OCI-LY7 (cell line): ENCODE results near the gene SYT4. TPM values are rescaled to one million over a fixed set of nuclear protein-coding genes. Genes with fewer than 3 reads are reported as not detected.

Experiments
- Bru-seq: library from RNA; stranded (reverse); fragments of 400-500 nt; gene quantifications from one replicate; lab custom pipeline; 2021; lab: Mats Ljungman, UMichigan
- BruChase-seq, 2 experiments: library from RNA; stranded (reverse); fragments of 400-500 nt; gene quantifications; one replicate each; lab custom pipeline; 2021; lab: Mats Ljungman, UMichigan
- BruUV-seq: library from RNA; stranded (reverse); fragments of 400-500 nt; replicated peaks from 2 replicates; lab custom pipeline; 2021; lab: Mats Ljungman, UMichigan
- CTCF ChIA-PET: fragments of 300-600 bp; sonication (Branson Sonifier 250); formaldehyde crosslinking; loops from one replicate; lab custom pipeline; 2022; ENCODE audit warnings: antibody characterized with exemption; ENCODE audit not compliant: unreplicated experiment; lab: Charles Lee
- POLR2A ChIA-PET: fragments of 300-600 bp; sonication (Branson Sonifier 250); formaldehyde crosslinking; loops from one replicate; lab custom pipeline; 2022; ENCODE audit warnings: antibody characterized with exemption; lab: Charles Lee
- DNase-seq: peaks from one replicate; pipeline ENCODE4 v3.0.0-alpha.2; 2015; ENCODE audit warnings: low spot score
- H2AFZ ChIP-seq: fragments of 200-600 bp; sonication (generic), shearing (Covaris generic); 2 replicates; pipeline ENCODE4 v1.6.1; 2014; ENCODE audit warnings: mild to moderate bottlenecking, antibody characterized with exemption, low read length, moderate library complexity
- H3K27ac ChIP-seq: fragments of 200-600 bp; sonication (generic); 2 replicates; pipeline ENCODE4 v1.5.1; 2014; ENCODE audit warnings: mixed run types, low read depth, mild to moderate bottlenecking, moderate library complexity, low read length, inconsistent platforms; ENCODE audit not compliant: poor library complexity, severe bottlenecking
- H3K36me3 ChIP-seq: fragments of 200-600 bp; sonication (generic); 2 replicates; pipeline ENCODE4 v1.6.1; 2014; ENCODE audit warnings: mild to moderate bottlenecking, antibody characterized with exemption, low read length, moderate library complexity, mixed read lengths; ENCODE audit not compliant: insufficient read depth
- H3K4me1 ChIP-seq: fragments of 200-600 bp; sonication (generic); 2 replicates; pipeline ENCODE4 v1.5.1; 2014; ENCODE audit warnings: mild to moderate bottlenecking, low read length; ENCODE audit not compliant: insufficient read depth, poor library complexity, severe bottlenecking
- H3K4me2 ChIP-seq: fragments of 200-600 bp; sonication (generic); 2 replicates; pipeline ENCODE4 v1.6.1; 2014; ENCODE audit warnings: mild to moderate bottlenecking, low read length
- H3K4me3 ChIP-seq: fragments of 200-600 bp; sonication (generic); 2 replicates; pipeline ENCODE4 v1.5.1; 2014; ENCODE audit warnings: mild to moderate bottlenecking, low read depth, low read length; ENCODE audit not compliant: poor library complexity, severe bottlenecking
- H3K79me2 ChIP-seq: fragments of 200-600 bp; sonication (generic); 2 replicates; pipeline ENCODE4 v1.6.1; 2016; ENCODE audit warnings: low read depth, mild to moderate bottlenecking, low read length, moderate library complexity, mixed read lengths; ENCODE audit not compliant: insufficient read depth
- H3K9me2 ChIP-seq: fragments of 200-600 bp; sonication (generic); 2 replicates; pipeline ENCODE4 v1.6.1; 2016; ENCODE audit warnings: mild to moderate bottlenecking, low read length, mixed read lengths; ENCODE audit not compliant: insufficient read depth
- H3K9me3 ChIP-seq: fragments of 200-600 bp; sonication (generic); 2 replicates; pipeline ENCODE4 v1.6.1; 2014; ENCODE audit warnings: mild to moderate bottlenecking, mixed run types, low read length, mixed read lengths
- H4K20me1 ChIP-seq: fragments of 200-600 bp; sonication (generic); 2 replicates; pipeline ENCODE4 v1.6.1; 2014; ENCODE audit warnings: mild to moderate bottlenecking, antibody characterized with exemption, low read length, moderate library complexity, mixed read lengths; ENCODE audit not compliant: insufficient read depth
- EZH2phosphoT487 ChIP-seq: fragments of 200-600 bp; sonication (generic); IDR thresholded peaks from 2 replicates; pipeline ENCODE4 v1.6.1; 2018; ENCODE audit warnings: low read depth, borderline replicate concordance, mild to moderate bottlenecking, mixed run types, antibody characterized with exemption, low read length, moderate library complexity, mixed read lengths
- intact Hi-C: fragments of 100-400 bp; cut with micrococcal nuclease; formaldehyde crosslinking; loops from one replicate; pipeline ENCODE4 v1.10.0; 2022; ENCODE audit not compliant: unreplicated experiment
- long read RNA-seq: library from polyadenylated mRNA; stranded (forward); transcript quantifications from one replicate; pipeline ENCODE4 v2.0.0, GENCODE V29; 2022
- total RNA-seq, 2 experiments: library from RNA; depleted of rRNA in 1 of 2; stranded (reverse); fragments of >200 nt in 1 of 2; shearing (Covaris generic) in 1 of 2; gene quantifications; 2 replicates each; pipeline ENCODE4 v1.2.3, GENCODE V29; 2014 to 2022
- TF ChIP-seq, protein P1 (sequence below): fragments of 200-600 bp; sonication (generic); conservative IDR thresholded peaks from 2 replicates; pipeline ENCODE4 v1.5.1; 2014; ENCODE audit warnings: mild to moderate bottlenecking, antibody characterized with exemption, low read length, moderate library complexity, mixed read lengths

Gene SYT4, protein sequence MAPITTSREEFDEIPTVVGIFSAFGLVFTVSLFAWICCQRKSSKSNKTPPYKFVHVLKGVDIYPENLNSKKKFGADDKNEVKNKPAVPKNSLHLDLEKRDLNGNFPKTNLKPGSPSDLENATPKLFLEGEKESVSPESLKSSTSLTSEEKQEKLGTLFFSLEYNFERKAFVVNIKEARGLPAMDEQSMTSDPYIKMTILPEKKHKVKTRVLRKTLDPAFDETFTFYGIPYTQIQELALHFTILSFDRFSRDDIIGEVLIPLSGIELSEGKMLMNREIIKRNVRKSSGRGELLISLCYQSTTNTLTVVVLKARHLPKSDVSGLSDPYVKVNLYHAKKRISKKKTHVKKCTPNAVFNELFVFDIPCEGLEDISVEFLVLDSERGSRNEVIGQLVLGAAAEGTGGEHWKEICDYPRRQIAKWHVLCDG
- total RNA-seq (2014; rRNA removed; shearing (Covaris generic)) (not detected in 2 replicates), total RNA-seq (2022) (not detected in 2 replicates), Bru-seq, nascent RNA (not detected), BruChase-seq, experiment 1, labeled RNA remaining after a 6-hour chase (not detected), BruChase-seq, experiment 2, labeled RNA remaining after a 2-hour chase (not detected)
- long read RNA-seq = 0 reads

DNA sequence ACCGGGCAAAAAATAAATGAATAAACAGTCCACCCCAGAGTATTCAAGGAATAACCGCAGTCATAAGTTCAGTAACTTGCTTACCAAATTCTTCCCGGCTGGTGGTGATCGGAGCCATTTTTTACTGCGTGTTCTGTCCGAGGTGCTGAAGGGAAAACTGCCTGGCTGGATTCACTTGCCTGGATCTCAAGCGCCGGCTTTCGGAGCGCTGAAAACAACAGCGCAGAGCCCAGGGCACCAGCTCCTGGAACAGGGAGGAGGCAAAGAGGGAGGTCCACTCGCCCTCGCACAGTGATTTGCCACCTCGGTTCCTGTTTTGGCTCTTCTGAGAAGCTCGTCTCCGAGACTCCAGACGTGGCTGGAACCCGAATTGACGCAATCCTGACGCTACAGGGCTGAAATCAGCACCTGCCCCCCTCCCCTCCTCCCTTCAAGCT, at the start of gene SYT4:
SYT4 (minus strand) TSS at position 327 of the 437 bp plus-strand sequence; CDS start at position 118, 209 bp downstream.
- ChIA-PET POLR2A (no interaction called here), CTCF (no interaction called here)
- no peak within 1 kb of the TSS for H3K27ac ChIP-seq
- H3K4me2 ChIP-seq = no peak within 1 kb of the TSS
- no peaks in the 10 kb centered on the region for H3K9me2 ChIP-seq
- H3K79me2 ChIP-seq = no peaks in the 10 kb centered on the region
- BruUV-seq = no TSS peak
- no peak for DNase-seq
- no peak for TF ChIP-seq EZH2phosphoT487
- H2AFZ ChIP-seq = no peak within 1 kb of the TSS
- no peaks in the 10 kb centered on the region for H3K36me3 ChIP-seq
- no peaks in the 10 kb centered on the region for H3K4me1 ChIP-seq
- no peaks in the 10 kb centered on the region for H3K9me3 ChIP-seq
- no peak within 1 kb of the TSS for H3K4me3 ChIP-seq
- no peaks in the 10 kb centered on the region for H4K20me1 ChIP-seq
- intact Hi-C loops = loop anchor here (10.0 kb wide), 1 partner anchor 682 kb away; no protein-coding TSS in a partner anchor

DNA sequence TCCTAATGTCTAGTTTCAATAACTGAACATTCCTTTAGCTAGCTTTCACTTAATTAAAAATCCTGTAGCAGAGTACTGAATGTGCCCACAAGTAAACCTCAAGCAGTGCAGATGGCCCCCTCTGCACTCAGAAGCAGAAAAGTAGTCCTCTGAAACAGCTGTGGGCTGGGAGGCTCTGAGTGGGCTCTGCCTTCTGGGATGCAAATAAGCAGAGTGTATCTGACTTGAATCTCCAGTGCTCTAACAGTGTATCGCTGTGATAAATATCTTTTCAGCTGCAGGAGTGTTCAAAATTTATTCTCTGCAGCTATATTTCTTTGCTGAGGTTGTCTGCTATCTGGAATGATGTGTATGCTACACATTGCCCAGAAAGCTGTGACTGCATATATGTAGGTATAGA, 44.8 kb upstream of the SYT4 start:
- H3K9me2 ChIP-seq = no peaks in the 10 kb centered on the region
- TF ChIP-seq EZH2phosphoT487 = no peak
- TF ChIP-seq, protein P1, sequence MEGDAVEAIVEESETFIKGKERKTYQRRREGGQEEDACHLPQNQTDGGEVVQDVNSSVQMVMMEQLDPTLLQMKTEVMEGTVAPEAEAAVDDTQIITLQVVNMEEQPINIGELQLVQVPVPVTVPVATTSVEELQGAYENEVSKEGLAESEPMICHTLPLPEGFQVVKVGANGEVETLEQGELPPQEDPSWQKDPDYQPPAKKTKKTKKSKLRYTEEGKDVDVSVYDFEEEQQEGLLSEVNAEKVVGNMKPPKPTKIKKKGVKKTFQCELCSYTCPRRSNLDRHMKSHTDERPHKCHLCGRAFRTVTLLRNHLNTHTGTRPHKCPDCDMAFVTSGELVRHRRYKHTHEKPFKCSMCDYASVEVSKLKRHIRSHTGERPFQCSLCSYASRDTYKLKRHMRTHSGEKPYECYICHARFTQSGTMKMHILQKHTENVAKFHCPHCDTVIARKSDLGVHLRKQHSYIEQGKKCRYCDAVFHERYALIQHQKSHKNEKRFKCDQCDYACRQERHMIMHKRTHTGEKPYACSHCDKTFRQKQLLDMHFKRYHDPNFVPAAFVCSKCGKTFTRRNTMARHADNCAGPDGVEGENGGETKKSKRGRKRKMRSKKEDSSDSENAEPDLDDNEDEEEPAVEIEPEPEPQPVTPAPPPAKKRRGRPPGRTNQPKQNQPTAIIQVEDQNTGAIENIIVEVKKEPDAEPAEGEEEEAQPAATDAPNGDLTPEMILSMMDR = no peak
- H3K4me3 ChIP-seq = no peak overlapping the region
- no peak overlapping the region for H3K4me2 ChIP-seq
- CTCF ChIA-PET = interaction anchor here (0.5 kb wide), 1 partner anchor 206 kb away, joined by 7 read pairs; no protein-coding TSS in a partner anchor
- DNase-seq = no peak
- POLR2A ChIA-PET = interaction anchor here (0.6 kb wide), 1 partner anchor 9 kb away, joined by 3 read pairs; no protein-coding TSS in a partner anchor
- H2AFZ ChIP-seq = no peak overlapping the region
- H3K27ac ChIP-seq = no peak overlapping the region
- H3K4me1 ChIP-seq = no peaks in the 10 kb centered on the region
- H4K20me1 ChIP-seq = no peaks in the 10 kb centered on the region
- intact Hi-C loops = no loop called here
- H3K9me3 ChIP-seq = no peaks in the 10 kb centered on the region
- no peaks in the 10 kb centered on the region for H3K79me2 ChIP-seq
- BruUV-seq = no TSS peak
- H3K36me3 ChIP-seq = no peaks in the 10 kb centered on the region

GRCh38 chr18:43314941-43315340, 37.7 kb upstream of the SYT4 start:
- Histone ChIP-seq H3K9me3 (no peaks in the 10 kb centered on the region), H3K4me2 (no peak overlapping the region), H3K9me2 (no peaks in the 10 kb centered on the region), H2AFZ (no peak overlapping the region), H3K79me2 (no peaks in the 10 kb centered on the region), H3K4me3 (no peak overlapping the region), H3K36me3 (no peaks in the 10 kb centered on the region), H3K4me1 (no peaks in the 10 kb centered on the region), H4K20me1 (no peaks in the 10 kb centered on the region), H3K27ac (no peak overlapping the region)
- BruUV-seq = no TSS peak
- POLR2A ChIA-PET = no interaction called here
- TF ChIP-seq, protein P1 = no peak
- TF ChIP-seq EZH2phosphoT487 = no peak
- DNase-seq = no peak
- intact Hi-C loops = no loop called here
- CTCF ChIA-PET = no interaction called here
